HFFc6 (cell line): ENCODE results near the gene DNAJB9. TPM values are rescaled to one million over a fixed set of nuclear protein-coding genes. Genes with fewer than 3 reads are reported as not detected.

Source experiments
- DNase-seq: peaks from one replicate; pipeline ENCODE4 v3.0.0-alpha.2; 2018
- H3K27ac Mint-ChIP-seq: 2 replicates; pipeline ENCODE4 v1.8.0; 2020; ENCODE audit warnings: mild to moderate bottlenecking, mixed read lengths
- H3K27me3 Mint-ChIP-seq: 2 replicates; pipeline ENCODE4 v1.8.0; 2021; ENCODE audit warnings: mild to moderate bottlenecking, moderate library complexity, mixed read lengths; ENCODE audit not compliant: insufficient read depth
- H3K36me3 Mint-ChIP-seq: 2 replicates; pipeline ENCODE4 v1.8.0; 2021; ENCODE audit warnings: low read depth, mixed read lengths
- H3K4me1 Mint-ChIP-seq: 2 replicates; pipeline ENCODE4 v1.8.0; 2020; ENCODE audit warnings: low read depth, mixed read lengths
- H3K4me3 Mint-ChIP-seq: 2 replicates; pipeline ENCODE4 v1.8.0; 2020; ENCODE audit warnings: mild to moderate bottlenecking, moderate library complexity, mixed read lengths
- H3K9me3 Mint-ChIP-seq: 2 replicates; pipeline ENCODE4 v1.8.0; 2020; ENCODE audit warnings: mild to moderate bottlenecking, mixed read lengths
- total RNA-seq, 6 experiments: library from RNA; stranded (reverse); fragmentation: NEBNext Ultra II Directional; extraction: Animal tissue kit (Norgen Biotek cat#: 25700); gene quantifications; 2 replicates in 1 of 6; 3 replicates in 5 of 6; pipeline ENCODE4 v1.2.3, GENCODE V29; 2021
- TF ChIP-seq, protein P1 (sequence below): fragments of 200-600 bp; sonication (generic); IDR thresholded peaks from 2 replicates; pipeline ENCODE4 v1.5.0; 2021; ENCODE audit warnings: antibody characterized with exemption, mild to moderate bottlenecking

The DNAJB9 gene
- total RNA-seq, 6 experiments from 2014 or later, result 12.3 to 21.3 (median 14.0) TPM

GRCh38 chr7:108592646-108593201 is 23.1 kb downstream of the DNAJB9 start:
- Mint-ChIP-seq H3K9me3 (no peaks in the 10 kb centered on the region), H3K27me3 (peaks cover 5% of the 10 kb centered on the region), H3K4me1 (no peaks in the 10 kb centered on the region; the same call in 1 of the 2 replicates), H3K4me3 (0 out of 2 replicates have a peak overlapping the region, but pooled peaks have one; percentile 12), H3K36me3 (no peaks in the 10 kb centered on the region), H3K27ac (no peak overlapping the region)
- TF ChIP-seq, protein P1, sequence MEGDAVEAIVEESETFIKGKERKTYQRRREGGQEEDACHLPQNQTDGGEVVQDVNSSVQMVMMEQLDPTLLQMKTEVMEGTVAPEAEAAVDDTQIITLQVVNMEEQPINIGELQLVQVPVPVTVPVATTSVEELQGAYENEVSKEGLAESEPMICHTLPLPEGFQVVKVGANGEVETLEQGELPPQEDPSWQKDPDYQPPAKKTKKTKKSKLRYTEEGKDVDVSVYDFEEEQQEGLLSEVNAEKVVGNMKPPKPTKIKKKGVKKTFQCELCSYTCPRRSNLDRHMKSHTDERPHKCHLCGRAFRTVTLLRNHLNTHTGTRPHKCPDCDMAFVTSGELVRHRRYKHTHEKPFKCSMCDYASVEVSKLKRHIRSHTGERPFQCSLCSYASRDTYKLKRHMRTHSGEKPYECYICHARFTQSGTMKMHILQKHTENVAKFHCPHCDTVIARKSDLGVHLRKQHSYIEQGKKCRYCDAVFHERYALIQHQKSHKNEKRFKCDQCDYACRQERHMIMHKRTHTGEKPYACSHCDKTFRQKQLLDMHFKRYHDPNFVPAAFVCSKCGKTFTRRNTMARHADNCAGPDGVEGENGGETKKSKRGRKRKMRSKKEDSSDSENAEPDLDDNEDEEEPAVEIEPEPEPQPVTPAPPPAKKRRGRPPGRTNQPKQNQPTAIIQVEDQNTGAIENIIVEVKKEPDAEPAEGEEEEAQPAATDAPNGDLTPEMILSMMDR, result peak; percentile 53
- peak; percentile 17 for DNase-seq

GRCh38 chr7:108596560-108596959 is 26.9 kb downstream of the DNAJB9 start:
- TF ChIP-seq, protein P1, result peak; percentile 71
- Mint-ChIP-seq H3K4me3 (no peak overlapping the region), H3K4me1 (no peaks in the 10 kb centered on the region), H3K27me3 (peaks cover 22% of the 10 kb centered on the region), H3K27ac (no peak overlapping the region), H3K9me3 (no peaks in the 10 kb centered on the region), H3K36me3 (no peaks in the 10 kb centered on the region)
- no peak for DNase-seq

DNA sequence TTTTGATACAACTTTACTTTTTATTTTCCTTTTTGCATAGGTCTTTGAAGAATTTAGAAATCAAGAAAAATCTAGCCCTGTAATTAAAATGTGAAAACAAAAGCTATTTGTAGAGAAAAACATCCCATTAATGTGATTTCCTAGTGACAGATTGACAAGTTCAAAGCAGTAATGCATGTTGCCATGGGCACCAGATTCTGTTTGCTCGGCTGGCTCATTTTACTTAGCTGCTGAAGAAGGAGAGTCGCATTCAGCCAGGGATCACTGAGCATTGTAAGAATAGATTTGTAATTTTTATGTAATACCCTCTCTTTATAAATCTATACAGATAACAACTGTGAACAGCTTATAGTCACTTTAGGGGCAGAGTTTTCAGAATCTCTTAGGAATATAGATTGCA is 28.5 kb downstream of the DNAJB9 start:
- peaks cover 22% of the 10 kb centered on the region for H3K27me3 Mint-ChIP-seq
- H3K36me3 Mint-ChIP-seq, result no peaks in the 10 kb centered on the region
- no peaks in the 10 kb centered on the region for H3K9me3 Mint-ChIP-seq
- no peak overlapping the region for H3K4me3 Mint-ChIP-seq
- no peaks in the 10 kb centered on the region for H3K4me1 Mint-ChIP-seq
- TF ChIP-seq, protein P1, result no peak
- DNase-seq, result no peak
- no peak overlapping the region for H3K27ac Mint-ChIP-seq

DNA sequence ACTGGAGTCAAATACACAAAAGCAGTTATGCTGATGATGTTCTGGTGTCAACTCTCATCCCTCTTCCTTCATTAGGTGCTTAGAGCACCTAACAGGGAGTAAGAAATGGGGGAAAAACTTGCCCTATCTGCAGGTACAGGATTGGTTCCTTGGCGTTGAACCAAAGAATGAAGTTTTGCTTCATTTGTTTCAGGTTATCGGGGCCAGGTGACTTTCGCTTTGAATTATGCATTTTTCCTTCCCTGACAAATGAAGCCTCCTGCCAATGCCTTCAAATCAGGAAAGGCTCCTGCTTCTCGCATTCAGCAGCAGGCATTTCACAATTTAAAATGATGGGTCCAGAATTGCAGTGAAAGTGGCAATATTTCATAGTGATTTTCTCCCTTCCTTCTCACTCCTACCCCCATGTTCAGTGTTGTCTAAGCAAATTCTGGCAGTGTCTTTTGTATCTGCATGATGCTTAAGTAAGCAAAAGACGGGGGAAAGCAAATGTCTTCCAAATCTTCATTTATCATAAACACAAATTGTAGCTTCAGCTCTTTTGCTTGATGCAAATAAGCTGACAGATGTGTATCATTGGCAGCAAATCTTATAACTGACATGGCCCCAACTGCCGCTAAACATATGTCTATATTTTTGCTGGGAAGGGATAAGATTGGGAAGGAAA is 29.4 kb downstream of the DNAJB9 start:
- Mint-ChIP-seq H3K27ac (no peak overlapping the region), H3K36me3 (no peaks in the 10 kb centered on the region), H3K27me3 (peaks cover 22% of the 10 kb centered on the region), H3K4me1 (no peaks in the 10 kb centered on the region), H3K9me3 (no peaks in the 10 kb centered on the region), H3K4me3 (no peak overlapping the region)
- no peak for DNase-seq
- TF ChIP-seq, protein P1, result no peak

- no peaks in the 10 kb centered on the region for H3K36me3 Mint-ChIP-seq
- TF ChIP-seq, protein P1, result no peak
- H3K27ac Mint-ChIP-seq, result no peak overlapping the region
- no peaks in the 10 kb centered on the region for H3K9me3 Mint-ChIP-seq
- no peaks in the 10 kb centered on the region for H3K4me1 Mint-ChIP-seq
- no peak for DNase-seq
- peaks cover 22% of the 10 kb centered on the region for H3K27me3 Mint-ChIP-seq
- no peak overlapping the region for H3K4me3 Mint-ChIP-seq
Observed at GRCh38 chr7:108600399-108600798, 30.7 kb downstream of the DNAJB9 start.
